Iris pigment epithelial cell (primary cell): Measurements from ENCODE around the gene FYCO1.

Source experiments
- DNase-seq: peaks from one replicate; pipeline ENCODE4 v3.0.0-alpha.2; 2011; ENCODE audit warnings: low read depth

FYCO1 gene

GRCh38 chr3:45885979-45886705, 109.5 kb downstream of the FYCO1 start, which contains the start of gene CCR9:
Gene CCR9, plus strand, starts transcription at chr3:45886543. Its CDS starts 8,391 bp downstream, at chr3:45894934.
- DNase-seq: no peak

DNA sequence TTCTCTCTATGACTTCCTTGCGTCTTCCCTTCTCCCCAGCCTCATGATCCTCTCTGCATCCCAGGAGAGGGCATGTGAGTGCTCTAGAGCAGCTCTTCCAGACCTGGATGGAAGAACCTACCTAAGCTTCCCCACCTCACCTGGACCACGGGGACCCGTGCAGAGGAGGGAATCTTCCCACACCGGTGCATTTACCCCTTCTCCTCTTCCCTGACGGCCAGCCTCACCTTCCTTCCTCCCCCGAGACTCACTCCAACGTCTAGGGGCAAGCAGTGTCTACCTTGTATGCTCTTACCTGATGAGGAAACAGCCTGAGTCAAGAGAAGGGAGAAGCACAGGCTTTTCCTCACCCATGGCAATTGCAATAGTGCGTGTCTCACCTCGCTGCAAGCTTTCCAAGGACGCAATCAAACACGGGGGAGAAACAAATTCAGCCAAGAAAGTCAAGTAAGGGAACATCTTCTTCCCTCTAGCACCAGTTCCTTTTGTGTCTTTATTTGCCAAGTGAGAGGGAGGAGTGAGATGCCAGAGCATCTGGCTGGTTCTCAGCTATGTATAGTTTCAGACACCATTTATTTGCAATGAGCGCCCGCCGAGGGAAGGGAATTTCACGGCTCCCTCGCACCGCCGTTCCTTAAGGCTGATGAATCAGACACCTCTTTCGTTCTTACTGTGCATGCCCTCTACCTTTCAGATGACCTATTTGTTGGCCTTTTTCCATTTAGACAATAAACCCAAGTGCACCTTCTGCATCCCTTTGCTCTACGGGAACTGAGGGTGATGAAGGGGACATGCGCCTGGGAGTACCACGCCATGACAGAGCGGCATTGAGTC, 111.0 kb downstream of the FYCO1 start:
- DNase-seq: no peak

DNA sequence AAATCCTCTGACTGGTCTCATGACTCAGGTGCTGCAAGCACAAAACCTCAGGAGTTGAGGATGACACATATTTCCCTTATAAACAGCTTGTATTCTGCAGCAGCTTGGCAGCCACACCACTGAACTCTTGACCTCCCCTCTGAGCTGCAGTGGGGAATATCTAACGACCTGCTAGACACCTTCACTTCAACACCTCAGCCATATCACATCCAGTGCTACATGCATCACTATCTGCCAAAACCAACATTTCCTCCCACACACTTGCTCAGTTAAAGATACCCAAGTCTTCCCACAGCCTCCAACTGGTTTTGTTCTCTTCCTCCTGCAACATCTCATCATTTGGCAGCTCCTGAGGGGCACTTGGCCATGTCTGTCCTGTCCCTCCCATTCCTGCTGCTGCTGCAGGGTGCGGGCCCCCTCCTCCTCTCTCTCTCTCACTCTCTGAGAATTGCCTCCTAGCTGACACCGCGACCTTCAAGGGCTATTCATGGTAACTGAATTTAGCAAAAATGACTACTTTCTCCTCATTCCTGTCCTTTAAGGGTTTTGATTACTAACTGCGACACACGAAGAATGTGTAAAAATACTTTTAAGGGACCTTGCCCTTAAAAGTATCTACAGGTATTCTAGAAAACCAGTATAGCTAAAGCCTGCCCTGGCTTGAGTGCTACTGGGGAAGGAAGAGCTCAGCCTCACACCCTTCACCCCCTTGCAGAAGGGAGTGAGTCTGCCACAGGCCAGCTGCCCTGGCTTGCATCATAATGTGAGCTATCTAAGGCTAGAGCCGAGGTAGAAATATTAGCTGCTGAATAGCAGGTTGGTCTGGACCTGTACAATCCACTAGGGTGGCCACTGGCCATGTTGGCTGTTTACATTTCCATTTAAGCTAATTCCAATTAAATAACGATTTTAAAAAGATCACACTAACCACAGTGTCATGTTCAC, 114.3 kb downstream of the FYCO1 start:
- DNase-seq: peak; percentile 67

- DNase-seq: no peak
These were observed 114.9 kb downstream of the FYCO1 start for GRCh38 chr3:45880725-45881077.

GRCh38 chr3:45878124-45878523, 117.5 kb downstream of the FYCO1 start:
- no peak for DNase-seq

GRCh38 chr3:45874677-45875346, 120.8 kb downstream of the FYCO1 start:
- DNase-seq: no peak

DNA sequence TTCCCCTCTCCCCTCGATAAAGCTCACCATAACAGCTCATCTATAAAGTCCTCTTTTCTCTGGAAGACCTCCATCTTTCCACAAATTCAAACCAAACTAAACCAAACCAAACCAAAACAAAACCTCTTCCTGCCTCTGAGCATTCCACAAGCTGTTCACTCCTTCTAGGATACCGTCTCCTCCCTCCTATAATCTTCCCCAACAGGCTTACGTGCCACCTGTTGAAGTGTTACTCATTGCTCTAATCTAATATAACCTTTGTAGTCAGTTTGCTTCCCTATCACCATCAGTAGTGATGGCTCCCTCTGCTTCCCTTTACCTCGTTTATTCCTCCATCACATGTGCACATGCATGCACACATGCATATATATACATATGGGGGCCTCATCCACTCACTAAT, 122.0 kb downstream of the FYCO1 start:
- no peak for DNase-seq

GRCh38 chr3:45873036-45873435, 122.6 kb downstream of the FYCO1 start:
- DNase-seq: no peak

- DNase-seq: no peak
These were observed 123.1 kb downstream of the FYCO1 start for GRCh38 chr3:45872569-45872968.

DNA sequence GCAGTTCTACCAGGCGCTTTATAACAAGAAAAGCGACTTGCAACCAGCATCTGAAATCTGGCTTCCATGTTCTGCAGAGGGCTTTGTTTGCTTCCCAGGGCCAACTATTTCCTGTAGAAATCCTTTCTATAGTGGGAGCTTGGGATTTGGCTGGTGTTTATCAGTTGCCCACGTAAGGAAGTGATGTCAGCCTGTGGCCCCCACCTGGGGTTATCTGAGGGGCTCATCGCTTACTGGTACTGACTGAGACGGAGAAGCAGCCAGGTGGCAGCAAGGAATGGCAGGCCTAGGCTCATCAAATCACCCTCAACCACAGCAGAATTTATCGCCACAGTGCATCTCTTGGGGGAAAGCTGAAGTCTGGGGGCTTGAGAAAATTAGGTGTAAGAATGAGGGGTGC, 123.8 kb downstream of the FYCO1 start:
- DNase-seq: no peak

DNA sequence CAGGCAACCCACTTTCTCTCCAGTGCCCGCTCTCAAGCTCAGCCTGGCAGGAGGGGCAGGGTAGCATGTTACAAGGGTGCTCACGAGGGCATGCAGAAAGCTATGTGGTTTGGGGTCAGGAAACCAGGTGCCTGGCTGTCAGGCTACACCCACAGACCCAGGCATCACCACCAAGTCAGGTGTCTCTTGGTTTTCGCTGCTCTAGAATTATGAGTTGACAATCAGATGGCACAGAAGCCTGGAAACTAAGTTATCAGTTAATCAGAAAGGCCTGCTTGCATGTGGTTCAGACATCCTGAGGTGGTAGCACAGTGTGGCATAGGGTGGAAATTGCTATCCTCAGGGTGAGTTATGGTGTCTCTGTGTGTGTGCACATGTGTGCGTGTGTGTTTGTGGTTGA, 125.5 kb downstream of the FYCO1 start:
- DNase-seq: no peak

DNA sequence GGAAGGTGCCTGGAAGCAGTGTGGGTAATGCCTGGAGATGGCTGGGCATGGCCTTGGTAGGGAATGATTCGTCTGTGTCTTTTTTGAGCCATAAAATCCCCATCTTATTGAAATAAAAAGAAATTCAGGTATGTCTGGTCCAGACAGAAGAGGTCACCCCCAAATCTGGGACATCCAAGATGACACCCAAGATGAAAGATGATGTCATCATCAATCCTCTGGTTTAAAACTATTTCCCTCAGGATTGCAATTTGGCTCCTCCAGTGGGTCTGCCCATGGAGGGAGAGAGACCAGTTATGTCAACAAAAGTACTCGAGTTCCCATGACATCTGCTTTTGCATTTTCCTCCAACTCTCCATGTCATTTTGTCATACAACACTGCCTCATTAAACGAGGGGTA, 126.0 kb downstream of the FYCO1 start:
- no peak for DNase-seq

DNA sequence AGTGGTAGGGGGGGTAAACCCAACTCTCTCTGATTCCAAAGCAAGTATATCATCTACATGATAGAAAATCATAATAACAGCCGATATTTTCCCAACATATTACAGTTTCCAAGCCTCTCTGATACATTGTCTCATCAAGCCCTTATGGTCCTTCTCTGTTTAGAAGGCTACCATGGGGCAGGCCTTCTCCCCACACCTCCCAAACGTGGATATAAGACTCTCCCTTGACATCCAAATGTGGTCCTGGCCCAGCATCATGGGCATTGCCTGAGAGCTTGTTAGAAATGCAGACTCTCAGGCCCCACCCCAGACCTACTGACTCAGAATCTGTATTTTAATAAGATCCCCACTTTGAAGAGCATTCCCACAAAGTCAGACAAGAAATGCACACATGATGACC, 127.0 kb downstream of the FYCO1 start:
- no peak for DNase-seq

GRCh38 chr3:45868213-45868612, 127.4 kb downstream of the FYCO1 start:
- no peak for DNase-seq
